ENCODE measurements around the gene PTMS.

DNA sequence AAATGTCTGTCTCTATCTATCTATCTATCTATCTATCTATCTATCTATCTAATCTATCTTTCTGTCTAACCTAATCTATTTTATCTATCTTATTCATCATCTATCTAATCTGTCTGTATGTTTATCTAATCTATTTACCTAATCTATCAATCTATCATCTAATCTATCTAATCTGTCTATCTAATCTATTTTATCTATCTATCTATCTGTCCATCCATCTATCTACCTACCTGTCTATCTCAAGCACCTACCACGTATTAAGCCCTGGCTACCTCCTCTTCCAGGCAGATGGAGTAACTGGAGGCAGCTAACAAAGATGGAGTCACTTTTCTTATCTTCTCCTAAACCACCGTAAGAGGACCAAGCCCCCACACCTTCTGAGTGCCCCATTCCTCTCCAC is 28.9 kb downstream of the PTMS start:
- TF ChIP-seq EZH2 (IDR thresholded peaks at IDR 0.05; ENCODE audit: insufficient read depth, poor library complexity, severe bottlenecking), result no peak
- TF ChIP-seq EZH2phosphoT487 (IDR thresholded peaks at IDR 0.05; ENCODE audit: insufficient read depth, low read depth), result no peak

Data from GM23248 (cell line).